ENCODE data around the gene CEP41.

Gene CEP41

DNA sequence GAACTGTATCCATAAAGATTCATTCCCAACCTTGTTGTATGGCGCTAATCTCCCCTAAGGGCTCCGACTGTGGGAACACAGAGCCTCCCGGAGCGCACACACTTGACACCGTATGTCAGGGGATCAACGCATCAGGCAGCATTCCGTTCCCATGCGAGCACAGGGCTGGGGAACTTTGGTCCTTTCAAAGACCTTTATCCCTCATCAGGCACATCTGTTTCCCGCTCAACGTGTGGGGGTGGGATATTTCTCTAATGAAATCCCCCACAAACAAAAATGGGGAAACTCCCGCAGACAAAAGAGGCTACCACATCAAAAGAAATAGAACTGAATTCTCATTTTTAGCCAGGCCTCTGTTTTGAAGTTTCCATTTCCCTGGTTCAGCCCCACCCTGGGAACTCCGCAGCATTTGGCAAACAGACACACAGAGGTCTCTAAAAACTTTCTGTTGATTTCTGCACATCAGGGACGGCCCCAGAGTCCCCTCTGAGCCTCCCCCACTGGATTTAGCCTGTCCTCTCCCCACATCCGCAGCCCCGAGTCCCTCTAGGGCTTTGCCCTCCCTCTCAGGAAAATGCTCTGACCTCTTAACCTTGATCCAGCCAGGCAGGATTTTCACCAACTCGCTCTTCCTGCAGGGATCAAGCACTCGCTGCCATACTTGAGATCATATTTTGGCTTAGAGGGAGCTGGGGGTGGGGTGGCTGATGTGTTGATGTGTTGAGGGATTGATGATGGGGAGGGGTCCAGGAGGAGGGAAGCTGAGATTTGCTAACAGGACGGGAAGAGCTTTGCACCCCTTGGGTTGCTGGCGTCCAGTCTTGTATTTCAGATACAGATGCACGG lies 89.6 kb downstream of the CEP41 start:
- no peak for DNase-seq (ENCODE audit: low spot score)

DNA sequence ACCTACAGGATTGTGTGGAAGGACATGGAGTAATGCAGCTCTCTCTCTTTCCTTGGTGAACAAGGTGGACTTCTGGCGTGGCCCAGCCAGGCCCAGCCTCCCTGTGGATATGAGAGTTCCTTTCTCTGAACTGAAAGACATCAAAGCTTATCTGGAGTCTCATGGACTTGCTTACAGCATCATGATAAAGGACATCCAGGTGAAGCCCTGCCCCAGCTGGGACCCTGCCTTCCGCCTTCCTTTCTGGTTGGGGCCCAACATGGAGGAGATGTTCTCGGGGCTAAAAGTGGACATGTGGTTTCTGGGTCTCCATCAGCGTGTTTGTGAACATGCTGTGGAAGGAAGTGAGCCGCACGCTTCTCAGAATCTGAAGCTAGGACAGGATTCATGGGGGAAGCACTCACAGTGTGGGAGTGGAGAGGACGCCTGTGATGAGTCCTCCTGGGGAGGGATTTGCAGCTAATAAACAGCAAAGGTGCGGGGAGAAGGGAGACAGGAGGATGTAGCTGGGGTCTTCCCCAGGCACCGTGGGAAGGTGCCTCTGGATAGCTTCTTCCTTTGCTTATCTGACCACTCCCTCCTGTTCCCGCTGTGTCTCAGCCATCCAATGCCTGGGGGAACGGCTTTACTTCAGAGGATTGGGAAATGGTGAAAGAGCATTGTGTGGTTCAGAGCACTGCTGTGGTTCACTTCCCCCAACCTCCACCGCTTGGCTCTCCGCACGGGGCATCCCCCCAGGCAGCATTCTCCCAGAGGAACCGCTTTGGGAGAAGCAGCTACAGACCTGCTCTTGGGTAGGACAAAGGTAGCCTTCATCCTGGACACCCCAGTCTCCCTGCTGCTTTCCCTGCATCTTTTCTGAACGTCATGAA lies 90.7 kb downstream of the CEP41 start:
- no peak for DNase-seq (ENCODE audit: low spot score)

GRCh38 chr7:130346941-130347340 lies 93.9 kb downstream of the CEP41 start:
- no peak for DNase-seq (ENCODE audit: low spot score)

DNA sequence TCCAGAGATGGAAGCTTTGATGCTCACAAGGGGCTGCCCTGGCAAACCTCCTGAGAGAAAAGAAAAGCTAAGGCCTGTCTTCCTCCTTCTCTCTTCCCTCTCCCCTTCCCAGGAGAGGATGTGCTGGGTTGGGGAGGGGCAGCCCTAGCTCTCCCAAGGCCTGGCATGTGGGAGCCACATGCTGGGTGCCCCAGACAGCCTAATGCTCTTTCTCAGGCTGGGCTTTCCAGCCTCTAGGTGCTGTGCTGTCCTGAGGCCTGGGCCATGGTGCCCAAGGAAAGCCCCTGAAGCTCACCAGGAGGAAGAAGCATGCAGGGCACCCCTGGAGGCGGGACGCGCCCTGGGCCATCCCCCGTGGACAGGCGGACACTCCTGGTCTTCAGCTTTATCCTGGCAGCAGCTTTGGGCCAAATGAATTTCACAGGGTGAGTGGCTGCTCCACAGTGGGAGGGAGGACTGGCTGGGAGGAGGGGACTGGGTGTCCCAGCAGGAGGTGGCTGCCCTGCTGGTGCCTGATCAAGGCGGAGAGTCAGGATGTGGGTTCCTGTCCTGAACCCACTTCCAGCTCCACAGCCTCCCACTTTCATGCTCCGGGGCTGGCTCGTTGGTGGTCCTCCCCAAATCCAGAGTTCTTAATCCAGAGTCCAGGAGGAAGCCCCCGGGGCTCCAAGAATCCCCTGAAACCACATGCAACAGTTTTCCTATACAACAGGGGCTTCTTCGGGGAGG lies 94.5 kb downstream of the CEP41 start:
- no peak for DNase-seq (ENCODE audit: low spot score)

GRCh38 chr7:130345725-130346124 lies 95.1 kb downstream of the CEP41 start:
- DNase-seq (ENCODE audit: low spot score), result no peak

DNA sequence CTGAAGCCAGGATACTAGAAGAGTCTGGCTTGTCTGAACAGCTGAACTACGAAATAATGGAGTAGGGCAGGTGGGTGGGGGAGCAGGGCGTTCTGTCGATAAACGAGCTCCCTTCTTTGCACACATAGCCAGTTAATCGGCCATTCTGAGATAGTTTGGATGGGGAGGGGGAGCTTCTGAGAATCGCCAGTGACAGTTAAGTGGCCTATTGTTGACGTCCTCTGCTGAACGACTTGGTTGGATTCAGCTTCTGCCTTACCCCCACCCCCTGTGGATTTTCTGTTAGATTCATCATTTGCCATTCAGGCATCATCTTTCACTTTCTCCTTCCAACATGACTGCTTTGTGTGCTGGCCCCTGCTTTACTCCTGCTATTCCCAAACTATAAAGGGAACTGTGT lies 95.7 kb downstream of the CEP41 start:
- no peak for DNase-seq (ENCODE audit: low spot score)

- DNase-seq (ENCODE audit: low spot score), result no peak
Measured at GRCh38 chr7:130344271-130344866, 96.4 kb downstream of the CEP41 start, which contains the start of gene CPA5. Gene CPA5, plus strand, starts transcription at chr7:130344816. Its CDS starts 1,670 bp downstream, at chr7:130346486.
